GM12892 (cell line): Measurements from ENCODE around the gene TOR4A.

Experiments
- DNase-seq: peaks from one replicate; pipeline ENCODE4 v3.0.0; 2011; ENCODE audit not compliant: insufficient read length
- FAIRE-seq: peaks from 2 replicates; lab custom pipeline; 2011; peaks lifted over from hg19 to GRCh38; lab: Jason Lieb, UNC
- POLR2A ChIP-seq: IDR thresholded peaks from 2 replicates; pipeline ENCODE4 v1.6.1; 2011; ENCODE audit warnings: low read depth, low read length, control low read depth
- POLR2AphosphoS5 ChIP-seq: IDR thresholded peaks from 2 replicates; pipeline ENCODE4 v1.6.1; 2011; ENCODE audit warnings: low read depth, low read length, control low read depth
- TAF1 ChIP-seq: IDR thresholded peaks from 2 replicates; pipeline ENCODE4 v1.6.1; 2011; ENCODE audit warnings: low read depth, mild to moderate bottlenecking, control low read depth, low read length, borderline replicate concordance

The TOR4A gene

GRCh38 chr9:137297966-137298365, 20.4 kb downstream of the TOR4A start:
- DNase-seq (no peak), FAIRE-seq (no peak)
- no peak for TF ChIP-seq POLR2AphosphoS5
- no peak for TF ChIP-seq TAF1
- no peak for TF ChIP-seq POLR2A

- FAIRE-seq (peak; percentile 14), DNase-seq (no peak)
- no peak for TF ChIP-seq POLR2A
- no peak for TF ChIP-seq POLR2AphosphoS5
- TF ChIP-seq TAF1, result no peak
Measured at GRCh38 chr9:137298401-137299202, 21.1 kb downstream of the TOR4A start.

- no peak for TF ChIP-seq POLR2A
- no peak for TF ChIP-seq POLR2AphosphoS5
- no peak for TF ChIP-seq TAF1
- FAIRE-seq, result no peak
- DNase-seq, result no peak
Measured at GRCh38 chr9:137299203-137299565, 21.7 kb downstream of the TOR4A start.

GRCh38 chr9:137299938-137300337, 22.4 kb downstream of the TOR4A start:
- FAIRE-seq (no peak), DNase-seq (no peak)
- TF ChIP-seq TAF1 (no peak), POLR2A (no peak), POLR2AphosphoS5 (no peak)

- TF ChIP-seq POLR2A (no peak), POLR2AphosphoS5 (no peak), TAF1 (no peak)
- DNase-seq, result no peak
- FAIRE-seq, result peak; percentile 73
Measured at GRCh38 chr9:137300567-137301080, 23.1 kb downstream of the TOR4A start.

- DNase-seq (no peak), FAIRE-seq (peak; percentile 91)
- TF ChIP-seq TAF1, result no peak
- no peak for TF ChIP-seq POLR2A
- no peak for TF ChIP-seq POLR2AphosphoS5
Measured at GRCh38 chr9:137301081-137301947, 23.8 kb downstream of the TOR4A start.

- FAIRE-seq (peak; percentile 80), DNase-seq (peak; percentile 90)
- TF ChIP-seq POLR2AphosphoS5, result peak; percentile 52; the same call in 1 of the 2 replicates
- peak; percentile 39; the same call in 1 of the 2 replicates for TF ChIP-seq TAF1
- peak; percentile 90 for TF ChIP-seq POLR2A
Measured at GRCh38 chr9:137302118-137302448, 24.6 kb downstream of the TOR4A start, which contains the start of gene NRARP. TSS of gene NRARP (minus strand) at chr9:137302271. CDS start at chr9:137301928, 343 bp downstream.

- FAIRE-seq (peak; percentile 30), DNase-seq (peak; percentile 91)
- TF ChIP-seq POLR2AphosphoS5 (no peak), TAF1 (no peak), POLR2A (no peak)
Measured at GRCh38 chr9:137302449-137303150, 25.1 kb downstream of the TOR4A start.

- TF ChIP-seq TAF1 (no peak), POLR2AphosphoS5 (no peak), POLR2A (no peak)
- peak; percentile 48 for FAIRE-seq
- no peak for DNase-seq
Measured at GRCh38 chr9:137303151-137303892, 25.8 kb downstream of the TOR4A start.

- TF ChIP-seq POLR2AphosphoS5 (no peak), TAF1 (no peak), POLR2A (no peak)
- no peak for FAIRE-seq
- no peak for DNase-seq
Measured at GRCh38 chr9:137303893-137304382, 26.4 kb downstream of the TOR4A start.
